ENCODE data around the gene LRSAM1. TPM values are rescaled to one million over a fixed set of nuclear protein-coding genes. Genes with fewer than 3 reads are reported as not detected.

Gene LRSAM1
- total RNA-seq, result 10 to 100 TPM; 16.8 to 29.0 (median 17.9) TPM
- long read RNA-seq, donor 1, transcript LRSAM1-201 (26 exons, 3,146 nt), result major isoform, 35 of 78 reads
- long read RNA-seq, donor 1, transcript LRSAM1-202 (25 exons, 3,376 nt), result minor isoform, 15 of 78 reads
- long read RNA-seq, donor 1, partial matches to known transcripts, result 4 of 78 reads
- long read RNA-seq, donor 1, other reads (novel, unspliced or antisense), result 24 of 78 reads
- long read RNA-seq, donor 2, partial matches to known transcripts, result 7 of 15 reads
- long read RNA-seq, donor 2, other reads (novel, unspliced or antisense), result 6 of 15 reads

- Histone ChIP-seq H3K36me3 (ENCODE audit: low read depth) (peaks cover 5% of the 10 kb centered on the region), H3K9me3 (no peaks in the 10 kb centered on the region), H3K4me1 (ENCODE audit: low read depth) (peaks cover 26% of the 10 kb centered on the region), H3K4me3 (peak within 1 kb of the TSS; percentile 71)
- ATAC-seq, result peak; percentile 86
- intact Hi-C loops (cut with DNase I, micrococcal nuclease), result no loop called here
- no peak for TF ChIP-seq CTCF (IDR thresholded peaks at IDR 0.05)
- DNase-seq, result peak; percentile 97 to 99 (median 99)
These were observed at the start of gene LRSAM1, which contains the start of gene RPL12 for GRCh38 chr9:127450830-127451607. Gene LRSAM1 (plus strand): TSS chr9:127451510. CDS start chr9:127454528, 3,018 bp downstream. Gene RPL12 (minus strand): TSS chr9:127451406. CDS start chr9:127451317, 89 bp downstream.

- Histone ChIP-seq H3K4me3 (no peak overlapping the region), H3K36me3 (ENCODE audit: low read depth) (no peaks in the 10 kb centered on the region), H3K4me1 (ENCODE audit: low read depth) (peaks cover 9% of the 10 kb centered on the region), H3K9me3 (no peaks in the 10 kb centered on the region)
- DNase-seq (no peak), ATAC-seq (no peak)
- intact Hi-C loops (cut with DNase I, micrococcal nuclease), result no loop called here
- no peak for TF ChIP-seq CTCF (IDR thresholded peaks at IDR 0.05)
These were observed 48.8 kb upstream of the LRSAM1 start for GRCh38 chr9:127402401-127403090.

DNA sequence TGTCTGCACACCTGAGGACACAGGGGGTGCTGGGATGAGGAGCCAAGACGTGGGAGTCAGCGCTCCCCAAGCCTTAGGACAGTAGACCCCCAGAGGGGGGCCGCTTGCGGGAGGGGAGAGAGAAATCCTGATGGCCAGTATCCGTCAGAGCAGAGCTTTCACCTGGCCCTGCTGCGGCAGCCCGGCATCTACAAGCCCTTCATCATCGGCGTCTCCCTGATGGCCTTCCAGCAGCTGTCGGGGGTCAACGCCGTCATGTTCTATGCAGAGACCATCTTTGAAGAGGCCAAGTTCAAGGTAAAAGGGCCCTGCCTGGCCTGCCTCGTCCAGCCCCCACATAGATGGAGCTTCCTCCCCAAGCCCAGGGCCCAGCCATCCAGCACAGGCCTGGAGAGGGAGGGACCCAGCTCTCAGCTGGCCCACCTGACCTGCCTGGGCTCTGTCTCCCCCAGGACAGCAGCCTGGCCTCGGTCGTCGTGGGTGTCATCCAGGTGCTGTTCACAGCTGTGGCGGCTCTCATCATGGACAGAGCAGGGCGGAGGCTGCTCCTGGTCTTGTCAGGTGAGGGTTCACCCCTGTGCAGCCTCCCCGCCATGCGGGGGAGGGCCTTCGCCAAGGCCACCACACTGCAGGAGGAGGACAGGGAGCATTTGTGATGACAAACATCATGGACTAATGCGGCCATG lies 47.7 kb upstream of the LRSAM1 start:
- Histone ChIP-seq H3K36me3 (ENCODE audit: low read depth) (no peaks in the 10 kb centered on the region), H3K9me3 (no peaks in the 10 kb centered on the region), H3K4me3 (no peak overlapping the region), H3K4me1 (ENCODE audit: low read depth) (peaks cover 2% of the 10 kb centered on the region)
- ATAC-seq, result no peak
- no peak for DNase-seq
- intact Hi-C loops (cut with DNase I, micrococcal nuclease), result no loop called here
- no peak for TF ChIP-seq CTCF (IDR thresholded peaks at IDR 0.05)

GRCh38 chr9:127404631-127405030 lies 46.7 kb upstream of the LRSAM1 start:
- intact Hi-C loops (cut with DNase I, micrococcal nuclease), result no loop called here
- Histone ChIP-seq H3K4me3 (no peak overlapping the region), H3K4me1 (ENCODE audit: low read depth) (no peaks in the 10 kb centered on the region), H3K36me3 (ENCODE audit: low read depth) (no peaks in the 10 kb centered on the region), H3K9me3 (no peaks in the 10 kb centered on the region)
- TF ChIP-seq CTCF (IDR thresholded peaks at IDR 0.05), result no peak
- no peak for DNase-seq
- ATAC-seq, result no peak
